GM12864 (cell line): ENCODE measurements around the gene UBE2V1.

Experiments
- DNase-seq: peaks from one replicate; pipeline ENCODE4 v3.0.0-alpha.2; 2011; ENCODE audit warnings: low read depth
- H3K4me3 ChIP-seq: 2 replicates; pipeline ENCODE4 v1.5.1; 2011; ENCODE audit warnings: mild to moderate bottlenecking, low read depth, low read length, control low read depth
- CTCF ChIP-seq: IDR thresholded peaks from 2 replicates; pipeline ENCODE4 v1.5.1; 2011; ENCODE audit warnings: low read depth, mild to moderate bottlenecking, moderate library complexity, low read length, control low read depth, inconsistent platforms; ENCODE audit errors: missing control alignments

UBE2V1 gene

GRCh38 chr20:50099565-50099991, 13.4 kb downstream of the UBE2V1 start:
- DNase-seq: no peak
- TF ChIP-seq CTCF: no peak
- no peak overlapping the region for H3K4me3 ChIP-seq

- H3K4me3 ChIP-seq: no peak overlapping the region
- TF ChIP-seq CTCF: no peak
- no peak for DNase-seq
These were observed 13.8 kb downstream of the UBE2V1 start for GRCh38 chr20:50099113-50099512.

GRCh38 chr20:50098259-50098658, 14.7 kb downstream of the UBE2V1 start:
- no peak overlapping the region for H3K4me3 ChIP-seq
- no peak for TF ChIP-seq CTCF
- no peak for DNase-seq

DNA sequence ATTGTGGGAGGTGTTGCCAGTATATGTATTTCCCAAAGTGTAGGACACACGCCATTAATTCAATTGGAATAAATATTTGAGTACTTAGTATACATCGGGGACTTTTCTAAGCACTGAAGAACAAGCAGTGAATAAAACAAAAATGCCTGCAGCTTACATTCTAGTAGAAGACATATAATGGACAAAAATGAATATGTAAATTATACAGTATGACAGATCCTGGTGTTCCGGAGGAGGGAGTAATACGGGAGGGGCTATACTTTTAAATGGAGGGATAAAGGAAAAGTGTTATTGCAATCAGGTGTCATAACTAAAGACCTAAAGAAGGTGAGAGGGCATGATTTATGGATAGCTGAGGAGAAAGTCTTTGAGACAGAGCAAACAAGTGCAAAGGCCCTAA, 15.1 kb downstream of the UBE2V1 start:
- H3K4me3 ChIP-seq: no peak overlapping the region
- TF ChIP-seq CTCF: no peak
- no peak for DNase-seq

DNA sequence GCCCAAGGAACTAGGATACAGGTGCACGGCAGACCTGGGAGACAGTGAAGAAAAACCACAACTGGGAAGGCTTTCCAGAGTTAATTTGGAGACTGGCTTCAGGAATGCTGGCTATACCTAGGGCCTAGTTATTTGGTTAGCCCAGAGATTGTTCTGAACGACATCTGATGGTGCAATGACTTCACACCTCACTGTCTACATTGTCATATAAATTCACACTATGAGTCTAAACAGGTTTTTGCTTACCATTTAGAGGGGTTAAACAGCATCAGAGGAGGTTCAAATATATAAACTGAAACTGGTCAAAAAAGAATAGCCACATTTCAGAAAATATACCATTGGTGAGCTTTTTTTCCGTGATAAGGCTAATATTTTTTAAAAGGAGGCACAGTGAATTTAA, 16.7 kb downstream of the UBE2V1 start:
- TF ChIP-seq CTCF: no peak
- H3K4me3 ChIP-seq: no peak overlapping the region
- DNase-seq: no peak

GRCh38 chr20:50095476-50096078, 17.4 kb downstream of the UBE2V1 start:
- no peak overlapping the region for H3K4me3 ChIP-seq
- DNase-seq: no peak
- no peak for TF ChIP-seq CTCF

- TF ChIP-seq CTCF: no peak
- H3K4me3 ChIP-seq: no peak overlapping the region
- DNase-seq: no peak
These were observed 18.4 kb downstream of the UBE2V1 start for GRCh38 chr20:50094522-50094921.
